H1 (cell line): ENCODE results near the gene PACC1. TPM values are rescaled to one million over a fixed set of nuclear protein-coding genes. Genes with fewer than 3 reads are reported as not detected.

Experiments
- CTCF ChIA-PET: fragments of 300-600 bp; sonication (Branson Sonifier 250); formaldehyde crosslinking; loops from one replicate; lab custom pipeline; 2021; ENCODE audit not compliant: partially characterized antibody; lab: Charles Lee
- POLR2A ChIA-PET: fragments of 300-600 bp; sonication (Branson Sonifier 250); formaldehyde crosslinking; loops from one replicate; lab custom pipeline; 2021; ENCODE audit warnings: inconsistent platforms; ENCODE audit not compliant: partially characterized antibody; lab: Charles Lee
- DNase-seq, 2 experiments: peaks; one replicate each; pipeline versions ENCODE4 v3.0.0 to v3.0.0-alpha.2; 2010 to 2022; ENCODE audit warnings: low spot score in 2 of 2, low read depth in 1 of 2, mixed read lengths in 1 of 2
- FAIRE-seq: peaks from 2 replicates; lab custom pipeline; 2011; peaks lifted over from hg19 to GRCh38; lab: Jason Lieb, UNC
- H2AFZ ChIP-seq: 2 replicates; pipeline ENCODE4 v1.8.1; 2012; ENCODE audit warnings: low read length, inconsistent platforms
- H2AK5ac ChIP-seq: 2 replicates; pipeline ENCODE4 v1.6.1; 2013; ENCODE audit warnings: low read depth, low read length
- H2BK120ac ChIP-seq: replicated peaks from 2 replicates; pipeline ENCODE3; 2013; ENCODE audit warnings: low read depth, low read length, inconsistent platforms
- H2BK12ac ChIP-seq: 2 replicates; pipeline ENCODE4 v1.6.1; 2013; ENCODE audit warnings: low read depth, low read length
- H2BK15ac ChIP-seq: 2 replicates; pipeline ENCODE4 v1.6.1; 2013; ENCODE audit warnings: low read length
- H2BK20ac ChIP-seq: 2 replicates; pipeline ENCODE4 v1.6.1; 2013; ENCODE audit warnings: low read length
- H2BK5ac ChIP-seq: 2 replicates; pipeline ENCODE4 v1.6.1; 2013; ENCODE audit warnings: low read depth, low read length
- H3K14ac ChIP-seq: 2 replicates; pipeline ENCODE4 v1.6.1; 2013; ENCODE audit warnings: inconsistent platforms; ENCODE audit not compliant: insufficient read length
- H3K18ac ChIP-seq: 2 replicates; pipeline ENCODE4 v1.6.1; 2013; ENCODE audit warnings: low read length; ENCODE audit errors: extremely low read depth
- H3K23ac ChIP-seq: 2 replicates; pipeline ENCODE4 v1.6.1; 2013; ENCODE audit warnings: inconsistent platforms; ENCODE audit not compliant: insufficient read length
- H3K23me2 ChIP-seq: 2 replicates; pipeline ENCODE4 v1.6.1; 2013; ENCODE audit warnings: low read depth, low read length
- H3K27ac ChIP-seq: 2 replicates; pipeline ENCODE4 v1.6.1; 2011; ENCODE audit warnings: low read depth, low read length, inconsistent platforms
- H3K27me3 ChIP-seq, 4 experiments: replicated peaks in 1 of 4; 1 replicate in 1 of 4; 2 replicates in 3 of 4; pipeline versions ENCODE4 v1.6.1 to v1.8.1; 2011 to 2013; ENCODE audit warnings: low read length in 3 of 4, mild to moderate bottlenecking in 3 of 4, inconsistent platforms in 2 of 4, mixed read lengths in 2 of 4, moderate library complexity in 1 of 4; ENCODE audit not compliant: control insufficient read depth in 3 of 4, insufficient read depth in 3 of 4; ENCODE audit errors: extremely low read depth in 1 of 4
- H3K36me3 ChIP-seq, 4 experiments: 2 replicates each; pipeline versions ENCODE4 v1.6.1 to v1.8.1; 2011 to 2013; ENCODE audit warnings: mild to moderate bottlenecking in 4 of 4, low read length in 3 of 4, moderate library complexity in 2 of 4, control low read depth in 1 of 4, inconsistent platforms in 1 of 4; ENCODE audit not compliant: insufficient read depth in 4 of 4, control insufficient read depth in 2 of 4
- H3K4ac ChIP-seq: replicated peaks from 2 replicates; pipeline ENCODE3; 2013; ENCODE audit warnings: low read length, low read depth, mixed read lengths, inconsistent platforms; ENCODE audit not compliant: insufficient read length
- H3K4me1 ChIP-seq, 4 experiments: replicated peaks in 1 of 4; 1 replicate in 1 of 4; 2 replicates in 3 of 4; pipeline versions ENCODE4 v1.6.1 to v1.8.1; 2011 to 2013; ENCODE audit warnings: low read length in 3 of 4, inconsistent platforms in 2 of 4, mixed read lengths in 1 of 4; ENCODE audit not compliant: insufficient read depth in 4 of 4, control insufficient read depth in 3 of 4
- H3K4me2 ChIP-seq, 2 experiments: 2 replicates each; pipeline versions ENCODE4 v1.6.1 to v1.8.1; 2011 to 2013; ENCODE audit warnings: low read depth in 2 of 2, low read length in 2 of 2, control low read depth in 1 of 2, inconsistent platforms in 1 of 2, mild to moderate bottlenecking in 1 of 2; ENCODE audit not compliant: insufficient read depth in 1 of 2
- H3K4me3 ChIP-seq, 4 experiments: fragments of 200-600, 300-600 bp in 1 of 4; sonication (generic), shearing (Covaris generic), sonication (Bioruptor Twin) in 1 of 4; 2 replicates each; pipeline versions ENCODE4 v1.5.1 to v1.8.1; 2011 to 2016; ENCODE audit warnings: low read length in 4 of 4, low read depth in 3 of 4, control low read depth in 2 of 4, inconsistent platforms in 2 of 4, mild to moderate bottlenecking in 2 of 4, mixed read lengths in 1 of 4, moderate library complexity in 1 of 4; ENCODE audit not compliant: insufficient read depth in 2 of 4; ENCODE audit errors: extremely low read depth in 1 of 4
- H3K56ac ChIP-seq: replicated peaks from 2 replicates; pipeline ENCODE3; 2013; ENCODE audit warnings: low read depth, mild to moderate bottlenecking, mixed read lengths, low read length, inconsistent platforms; ENCODE audit not compliant: insufficient read length
- H3K79me1 ChIP-seq: 2 replicates; pipeline ENCODE4 v1.6.1; 2013; ENCODE audit warnings: low read depth, low read length, control low read depth
- H3K79me2 ChIP-seq, 2 experiments: 2 replicates each; pipeline versions ENCODE4 v1.6.1 to v1.8.1; 2012 to 2013; ENCODE audit warnings: low read length in 2 of 2, mild to moderate bottlenecking in 2 of 2, inconsistent platforms in 1 of 2; ENCODE audit not compliant: insufficient read depth in 2 of 2, control insufficient read depth in 1 of 2
- H3K9ac ChIP-seq, 4 experiments: replicated peaks in 1 of 4; 1 replicate in 1 of 4; 2 replicates in 3 of 4; pipeline versions ENCODE4 v1.6.1 to v1.8.1; 2011 to 2013; ENCODE audit warnings: low read depth in 3 of 4, low read length in 3 of 4, control low read depth in 2 of 4, mild to moderate bottlenecking in 2 of 4, moderate library complexity in 2 of 4, inconsistent platforms in 1 of 4; ENCODE audit errors: extremely low read depth in 1 of 4
- H3K9me3 ChIP-seq, 2 experiments: 2 replicates each; pipeline versions ENCODE4 v1.6.1 to v1.8.1; 2012 to 2013; ENCODE audit warnings: mild to moderate bottlenecking in 2 of 2, moderate library complexity in 2 of 2, control low read depth in 1 of 2, inconsistent platforms in 1 of 2, low read depth in 1 of 2, low read length in 1 of 2, mixed read lengths in 1 of 2; ENCODE audit not compliant: insufficient read depth in 2 of 2
- H4K20me1 ChIP-seq, 2 experiments: replicated peaks in 1 of 2; 2 replicates each; pipeline versions ENCODE3 to v1.8.1; 2011 to 2013; ENCODE audit warnings: inconsistent platforms in 2 of 2, low read length in 2 of 2, mild to moderate bottlenecking in 1 of 2; ENCODE audit not compliant: insufficient read depth in 2 of 2, control insufficient read depth in 1 of 2
- H4K5ac ChIP-seq: 2 replicates; pipeline ENCODE4 v1.6.1; 2013; ENCODE audit warnings: low read length, low read depth, mixed read lengths, inconsistent platforms; ENCODE audit not compliant: insufficient read length
- H4K8ac ChIP-seq: 2 replicates; pipeline ENCODE4 v1.8.0; 2013; ENCODE audit warnings: mild to moderate bottlenecking, moderate library complexity, low read length, inconsistent platforms; ENCODE audit not compliant: insufficient read depth; ENCODE audit errors: extremely low read depth
- H4K91ac ChIP-seq: replicated peaks from 2 replicates; pipeline ENCODE3; 2013; ENCODE audit warnings: low read length, mixed read lengths, inconsistent platforms; ENCODE audit not compliant: insufficient read length
- NANOG ChIP-seq: IDR thresholded peaks from 2 replicates; pipeline ENCODE4 v1.6.1; 2011; ENCODE audit warnings: low read length, low read depth, mild to moderate bottlenecking, inconsistent platforms; ENCODE audit not compliant: insufficient read depth, poor library complexity, severe bottlenecking
- YY1 ChIP-seq: IDR thresholded peaks from 2 replicates; pipeline ENCODE4 v1.6.1; 2011; ENCODE audit warnings: low read depth, mild to moderate bottlenecking, low read length
- WGBS, 2 experiments: shearing (Covaris generic) in 1 of 2; methylation state at CpG; one replicate each; pipeline versions ENCODE4 v1.1.6 to v1.1.7; 2013 to 2015; ENCODE audit warnings: low lambda C conversion rate in 2 of 2, mixed read lengths in 2 of 2, inconsistent platforms in 1 of 2, low coverage in 1 of 2, missing lambda C conversion rate in 1 of 2; ENCODE audit not compliant: insufficient replicate concordance in 2 of 2, insufficient coverage in 1 of 2, insufficient read length in 1 of 2; ENCODE audit errors: extremely low coverage in 1 of 2, missing lambda C conversion rate in 1 of 2; 5-methylcytosine and 5-hydroxymethylcytosine counted together
- polyA plus RNA-seq, 7 experiments: library from polyadenylated mRNA; depleted of rRNA in 3 of 7; stranded (reverse) in 5 of 7; unstranded in 2 of 7; fragments of >200 nt in 5 of 7; fragments of 200-250 nt in 2 of 7; gene quantifications; 1 replicate in 5 of 7; 2 replicates in 1 of 7; 4 replicates in 1 of 7; pipeline versions ENCODE4 v1.2.1 to v1.2.3, GENCODE V29; 2011 to 2013; ENCODE audit warnings: missing spikeins in 2 of 7, mixed read lengths in 2 of 7
- total RNA-seq: library from RNA; stranded (reverse); fragmentation: NEBNext Ultra II Directional; extraction: Animal tissue kit (Norgen Biotek cat#: 25700); gene quantifications from 2 replicates; pipeline ENCODE4 v1.2.1, GENCODE V29; 2021

The PACC1 gene
- total and polyA plus RNA-seq, 2 of the 8 experiments (the other 6 are each of a cell fraction or from before 2014, with no cell fraction given), result 18.8 to 23.5 TPM

GRCh38 chr1:212377644-212378043, 37.0 kb downstream of the PACC1 start:
- Histone ChIP-seq H3K4me1 (no peaks in the 10 kb centered on the region; a peak in 1 of 7 replicates), H2AFZ (no peak overlapping the region), H4K20me1 (peaks cover 0 to 5% of the 10 kb centered on the region in 2 experiments), H3K4ac (no peak overlapping the region), H3K14ac (no peak overlapping the region), H2BK20ac (no peak overlapping the region), H3K4me3 (no peak overlapping the region), H3K56ac (no peak overlapping the region), H3K18ac (no peak overlapping the region), H3K23ac (no peak overlapping the region), H4K91ac (no peak overlapping the region), H4K5ac (no peak overlapping the region), H3K9me3 (no peaks in the 10 kb centered on the region), H3K27ac (no peak overlapping the region), H2BK15ac (no peak overlapping the region), H3K79me1 (no peaks in the 10 kb centered on the region), H3K23me2 (peaks cover 3% of the 10 kb centered on the region; the same call in 1 of the 2 replicates), H3K9ac (no peak overlapping the region), H3K79me2 (no peaks in the 10 kb centered on the region), H3K27me3 (no peaks in the 10 kb centered on the region), H2BK120ac (no peak overlapping the region), H2BK5ac (no peak overlapping the region), H3K4me2 (no peak overlapping the region), H3K36me3 (peaks cover 8 to 40% (median 14%) of the 10 kb centered on the region in 4 experiments; a peak in 7 of 8 replicates), H2AK5ac (no peak overlapping the region), H4K8ac (no peak overlapping the region), H2BK12ac (no peak overlapping the region)
- POLR2A ChIA-PET, result interaction anchor here (1.1 kb wide), 1 partner anchor 32 kb away, joined by 3 read pairs; no protein-coding TSS in a partner anchor
- DNase-seq (no peak), FAIRE-seq (no peak)
- CTCF ChIA-PET, result interaction anchor here (0.7 to 4.3 kb wide), 5 partner anchors 9 to 101 kb away, joined by 3 to 44 read pairs (median 8); no protein-coding TSS in a partner anchor
- TF ChIP-seq NANOG, result no peak
- no peak for TF ChIP-seq YY1
- 100% methylated on average over 2 of the region's 3 CpGs; no CpG with 5 or more reads in 1 of the 2 experiments for WGBS, 2 experiments
